H1 (cell line): ENCODE data around the gene SLC30A7.

Source experiments
- ATF2 ChIP-seq: IDR thresholded peaks from 2 replicates; pipeline ENCODE4 v1.6.1; 2012; ENCODE audit warnings: low read length, inconsistent platforms
- CHD7 ChIP-seq: fragments of 300-600 bp; sonication (generic); IDR thresholded peaks from 2 replicates; pipeline ENCODE4 v1.7.1; 2012; ENCODE audit warnings: low read length, moderate library complexity, mild to moderate bottlenecking, inconsistent platforms; ENCODE audit not compliant: insufficient replicate concordance
- CTCF ChIP-seq, 3 experiments: IDR thresholded peaks; 1 replicate in 2 of 3; 2 replicates in 1 of 3; pipeline versions ENCODE4 v1.5.1 to v1.6.1; 2011; ENCODE audit warnings: low read length in 3 of 3, mild to moderate bottlenecking in 3 of 3, inconsistent platforms in 2 of 3, low read depth in 1 of 3, moderate library complexity in 1 of 3; ENCODE audit not compliant: insufficient read depth in 1 of 3; ENCODE audit errors: control extremely low read depth in 1 of 3
- EZH2 ChIP-seq: fragments of 200-600 bp; sonication (generic); IDR thresholded peaks from 2 replicates; pipeline ENCODE4 v1.7.1; 2012; ENCODE audit warnings: low read depth, mild to moderate bottlenecking, moderate library complexity, low read length, inconsistent platforms; ENCODE audit not compliant: severe bottlenecking
- GABPA ChIP-seq: IDR thresholded peaks from 2 replicates; pipeline ENCODE4 v1.6.1; 2011; ENCODE audit warnings: mild to moderate bottlenecking, low read length, moderate library complexity, borderline replicate concordance; ENCODE audit not compliant: insufficient read depth
- JUND ChIP-seq: IDR thresholded peaks from 2 replicates; pipeline ENCODE4 v1.6.1; 2011; ENCODE audit warnings: mild to moderate bottlenecking, improper control_type of control experiment, low read length
- MAX ChIP-seq: IDR thresholded peaks from 2 replicates; pipeline ENCODE4 v1.6.1; 2012; ENCODE audit warnings: inconsistent platforms
- POLR2A ChIP-seq, 2 experiments: IDR thresholded peaks; 1 replicate in 1 of 2; 2 replicates in 1 of 2; pipeline ENCODE4 v1.6.1; 2011; ENCODE audit warnings: low read depth in 2 of 2, low read length in 2 of 2, mild to moderate bottlenecking in 2 of 2; ENCODE audit errors: control extremely low read depth in 1 of 2
- POLR2AphosphoS5 ChIP-seq: IDR thresholded peaks from 2 replicates; pipeline ENCODE4 v1.6.1; 2011; ENCODE audit warnings: low read depth, low read length
- RNF2 ChIP-seq: fragments of 200-900, 300-1000 bp; sonication (generic); IDR thresholded peaks from 2 replicates; pipeline ENCODE4 v1.7.1; 2016; ENCODE audit warnings: borderline replicate concordance, low read depth, mild to moderate bottlenecking, antibody characterized with exemption, low read length; ENCODE audit not compliant: poor library complexity, severe bottlenecking; ENCODE audit errors: missing control alignments
- SIN3A ChIP-seq, 2 experiments: IDR thresholded peaks in 1 of 2; conservative IDR thresholded peaks in 1 of 2; 2 replicates each; pipeline ENCODE4 v1.6.1; 2011 to 2012; ENCODE audit warnings: low read length in 2 of 2, improper control_type of control experiment in 1 of 2, low read depth in 1 of 2, mild to moderate bottlenecking in 1 of 2
- TAF1 ChIP-seq: IDR thresholded peaks from 2 replicates; pipeline ENCODE4 v1.6.1; 2011; ENCODE audit warnings: mild to moderate bottlenecking, low read depth, low read length
- YY1 ChIP-seq: IDR thresholded peaks from 2 replicates; pipeline ENCODE4 v1.6.1; 2011; ENCODE audit warnings: low read depth, mild to moderate bottlenecking, low read length

GRCh38 chr1:101022294-101022693, 126.4 kb downstream of the SLC30A7 start:
- TF ChIP-seq CTCF (IDR thresholded peaks at IDR 0.05; ENCODE audit: control extremely low read depth in 1 of 3, insufficient read depth in 1 of 3, low read depth in 1 of 3, low read length in 3 of 3) (no peak), GABPA (no peak), ATF2 (no peak), POLR2AphosphoS5 (no peak), JUND (no peak), CHD7 (no peak), SIN3A (conservative IDR thresholded peaks at IDR 0.05 in 1 of 2, IDR thresholded peaks at IDR 0.05 in 1 of 2; ENCODE audit: low read depth in 1 of 2, low read length in 2 of 2) (no peak), RNF2 (no peak), MAX (no peak), POLR2A (IDR thresholded peaks at IDR 0.05; ENCODE audit: control extremely low read depth in 1 of 2, low read depth in 2 of 2, low read length in 2 of 2) (no peak), YY1 (no peak), EZH2 (no peak), TAF1 (no peak)
